ENCODE measurements around the gene GLI3.

GLI3 gene

DNA sequence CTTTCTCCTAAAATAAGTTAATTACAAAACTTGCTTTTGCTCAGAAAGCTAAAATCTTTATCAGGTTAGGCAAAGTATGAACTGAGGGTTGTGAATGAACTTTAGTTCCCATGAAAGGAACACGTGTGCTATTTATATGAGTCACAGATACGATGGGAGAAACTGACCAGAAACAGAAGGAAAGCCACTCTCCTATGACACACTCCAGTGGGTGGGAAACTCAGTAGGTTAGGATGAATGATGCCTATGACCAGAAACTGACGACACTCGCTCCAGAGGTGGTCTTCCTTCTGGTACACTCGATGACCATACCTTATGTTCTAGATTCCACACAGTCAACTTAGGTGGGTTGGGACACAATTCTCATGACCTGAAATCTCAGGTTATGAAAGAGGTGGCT, 318.4 kb downstream of the GLI3 start:
- no peaks in the 10 kb centered on the region for H3K9me2 ChIP-seq (replicated peaks; ENCODE audit: insufficient read depth, low read length)
- H3K4me2 ChIP-seq (ENCODE audit: low read depth, low read length), result no peak overlapping the region
- H3K4me3 ChIP-seq (ENCODE audit: low read length), result no peak overlapping the region
- H2AFZ ChIP-seq (ENCODE audit: low read length), result no peak overlapping the region
- no peaks in the 10 kb centered on the region for H3K27me3 ChIP-seq (replicated peaks; ENCODE audit: insufficient read depth, low read length)
- H3K79me2 ChIP-seq (ENCODE audit: low read length), result no peaks in the 10 kb centered on the region
- no peak overlapping the region for H3K27ac ChIP-seq (ENCODE audit: low read length)
- TF ChIP-seq EZH2 (optimal IDR thresholded peaks at IDR 0.05; ENCODE audit: low read depth, low read length) (no peak), CTCF (IDR thresholded peaks at IDR 0.05; ENCODE audit: low read length) (no peak), EZH2phosphoT487 (IDR thresholded peaks at IDR 0.05; ENCODE audit: low read length) (no peak)
- no peaks in the 10 kb centered on the region for H3F3A ChIP-seq (ENCODE audit: insufficient read depth, low read length)
- no peaks in the 10 kb centered on the region for H3K4me1 ChIP-seq (ENCODE audit: low read length)
- DNase-seq, result no peak
- H3K36me3 ChIP-seq (replicated peaks; ENCODE audit: insufficient read depth, low read length), result no peaks in the 10 kb centered on the region
- no peak overlapping the region for H3K9ac ChIP-seq (ENCODE audit: low read length)
- H4K20me1 ChIP-seq (ENCODE audit: insufficient read depth, low read length), result no peaks in the 10 kb centered on the region
- H3K9me3 ChIP-seq (replicated peaks; ENCODE audit: insufficient read depth, low read length), result no peaks in the 10 kb centered on the region

DNA sequence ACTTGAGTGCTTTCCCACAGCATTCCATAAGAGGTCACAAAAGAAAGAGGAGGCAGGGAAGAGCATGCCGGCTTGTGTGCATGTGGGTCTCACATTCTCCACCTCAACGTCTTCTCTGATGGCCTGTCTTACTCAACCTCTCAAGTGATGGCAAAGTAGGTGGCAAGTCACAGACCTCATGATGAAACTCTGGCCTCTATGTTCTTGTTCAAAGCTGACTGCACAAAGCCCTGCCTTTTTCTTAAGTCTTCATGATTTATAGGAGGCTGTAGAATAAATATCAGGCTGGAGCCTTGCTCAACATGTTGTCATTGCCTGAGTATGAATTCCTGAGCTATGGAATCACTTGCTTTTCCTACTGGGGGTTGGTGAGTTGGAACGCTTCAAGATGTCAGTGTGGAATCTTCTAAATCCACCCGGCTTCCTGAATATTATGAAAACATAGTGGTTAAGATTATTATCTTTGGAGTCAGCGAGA, 320.5 kb downstream of the GLI3 start:
- Histone ChIP-seq H3K4me3 (ENCODE audit: low read length) (no peak overlapping the region), H3K9ac (ENCODE audit: low read length) (no peak overlapping the region), H3K27me3 (replicated peaks; ENCODE audit: insufficient read depth, low read length) (no peaks in the 10 kb centered on the region), H4K20me1 (ENCODE audit: insufficient read depth, low read length) (no peaks in the 10 kb centered on the region), H3K27ac (ENCODE audit: low read length) (no peak overlapping the region), H3F3A (ENCODE audit: insufficient read depth, low read length) (no peaks in the 10 kb centered on the region), H2AFZ (ENCODE audit: low read length) (no peak overlapping the region), H3K4me1 (ENCODE audit: low read length) (no peaks in the 10 kb centered on the region), H3K36me3 (replicated peaks; ENCODE audit: insufficient read depth, low read length) (no peaks in the 10 kb centered on the region), H3K9me3 (replicated peaks; ENCODE audit: insufficient read depth, low read length) (no peaks in the 10 kb centered on the region), H3K9me2 (replicated peaks; ENCODE audit: insufficient read depth, low read length) (no peaks in the 10 kb centered on the region), H3K79me2 (ENCODE audit: low read length) (no peaks in the 10 kb centered on the region), H3K4me2 (ENCODE audit: low read depth, low read length) (no peak overlapping the region)
- no peak for DNase-seq
- TF ChIP-seq EZH2 (optimal IDR thresholded peaks at IDR 0.05; ENCODE audit: low read depth, low read length), result no peak
- no peak for TF ChIP-seq EZH2phosphoT487 (IDR thresholded peaks at IDR 0.05; ENCODE audit: low read length)
- TF ChIP-seq CTCF (IDR thresholded peaks at IDR 0.05; ENCODE audit: low read length), result no peak

- Histone ChIP-seq H3K9me2 (replicated peaks; ENCODE audit: insufficient read depth, low read length) (no peaks in the 10 kb centered on the region), H3K9me3 (replicated peaks; ENCODE audit: insufficient read depth, low read length) (no peaks in the 10 kb centered on the region), H4K20me1 (ENCODE audit: insufficient read depth, low read length) (no peaks in the 10 kb centered on the region), H3K27me3 (replicated peaks; ENCODE audit: insufficient read depth, low read length) (no peaks in the 10 kb centered on the region), H3K79me2 (ENCODE audit: low read length) (no peaks in the 10 kb centered on the region), H3F3A (ENCODE audit: insufficient read depth, low read length) (no peaks in the 10 kb centered on the region), H3K9ac (ENCODE audit: low read length) (no peak overlapping the region), H3K36me3 (replicated peaks; ENCODE audit: insufficient read depth, low read length) (no peaks in the 10 kb centered on the region), H3K4me3 (ENCODE audit: low read length) (no peak overlapping the region), H3K4me1 (ENCODE audit: low read length) (no peaks in the 10 kb centered on the region), H2AFZ (ENCODE audit: low read length) (no peak overlapping the region), H3K4me2 (ENCODE audit: low read depth, low read length) (no peak overlapping the region), H3K27ac (ENCODE audit: low read length) (no peak overlapping the region)
- no peak for DNase-seq
- TF ChIP-seq CTCF (IDR thresholded peaks at IDR 0.05; ENCODE audit: low read length) (no peak), EZH2 (optimal IDR thresholded peaks at IDR 0.05; ENCODE audit: low read depth, low read length) (no peak), EZH2phosphoT487 (IDR thresholded peaks at IDR 0.05; ENCODE audit: low read length) (no peak)
These were observed 321.1 kb downstream of the GLI3 start for GRCh38 chr7:41915871-41916270.
